GM13976 (cell line): ENCODE results near the gene ZNF22.

ENCODE experiments used
- DNase-seq: peaks from one replicate; pipeline ENCODE4 v3.0.0; 2012; ENCODE audit warnings: low spot score
- CTCF ChIP-seq: IDR thresholded peaks from 2 replicates; pipeline ENCODE4 v1.5.1; 2012; ENCODE audit warnings: borderline replicate concordance, mild to moderate bottlenecking; ENCODE audit not compliant: insufficient read depth; ENCODE audit errors: extremely low read depth, missing control alignments, control extremely low read depth
- in situ Hi-C: fragments of 300-500 bp; cut with MboI; formaldehyde crosslinking; loops from one replicate; pipeline ENCODE4 v1.12.0; 2022; ENCODE audit warnings: low sequenced_read_pairs, mixed read lengths, inconsistent platforms; ENCODE audit not compliant: unreplicated experiment

ZNF22 gene

DNA sequence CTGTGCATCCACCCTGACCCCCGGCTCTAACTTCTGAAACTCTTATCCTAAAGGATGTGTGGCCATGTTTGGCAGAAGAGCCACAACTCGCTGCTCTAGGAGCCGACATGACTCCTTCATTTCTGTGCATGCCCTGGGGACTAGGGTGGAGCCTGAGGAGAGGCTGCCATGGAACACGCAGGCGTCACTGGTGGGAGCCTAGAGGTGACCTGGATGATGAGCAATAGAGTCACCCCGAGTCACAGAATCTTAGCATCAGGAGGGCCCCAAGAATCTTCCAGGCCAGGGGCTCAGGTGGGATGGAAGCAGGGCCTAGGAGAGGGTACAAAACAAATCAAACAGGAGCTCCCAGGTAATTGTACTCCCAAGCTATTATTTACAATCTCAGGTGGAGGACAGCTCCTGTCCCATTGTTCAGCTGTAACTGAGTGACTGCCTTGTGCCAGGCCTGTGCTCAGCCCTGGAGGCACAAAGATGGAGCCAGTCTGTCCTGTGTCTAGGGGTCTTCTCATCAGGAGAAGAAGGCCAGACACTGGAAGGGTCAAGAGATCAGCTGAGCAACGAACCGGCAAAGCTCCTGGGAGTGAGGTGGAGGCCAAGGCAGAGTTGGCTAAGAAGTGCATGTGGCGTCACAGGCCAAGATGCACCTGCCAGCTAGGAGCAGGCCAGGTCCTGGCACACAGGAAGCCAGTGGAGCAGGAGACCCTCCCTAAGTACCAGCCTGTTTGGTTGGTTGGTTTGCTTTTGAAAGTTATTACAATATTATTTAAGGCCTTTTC, 5.8 kb upstream of the ZNF22 start:
- no peak for TF ChIP-seq CTCF
- in situ Hi-C loops = no loop called here
- no peak for DNase-seq

DNA sequence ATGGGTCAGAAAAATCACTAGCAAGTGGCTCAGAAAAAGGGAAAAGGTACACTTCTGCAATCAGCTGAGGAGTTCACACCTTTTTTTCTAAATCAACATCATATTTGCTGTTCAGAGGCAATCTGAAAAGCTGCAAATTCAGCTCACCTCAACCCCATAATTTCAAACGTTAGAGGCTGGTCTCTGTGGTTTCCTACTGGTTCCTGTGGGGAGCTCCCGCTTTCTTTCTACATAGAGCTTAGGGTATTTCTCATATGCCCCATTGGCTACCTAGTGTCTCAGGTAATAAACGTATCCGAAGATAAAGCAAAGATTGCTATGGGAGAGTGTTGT, 5.2 kb upstream of the ZNF22 start:
- in situ Hi-C loops = no loop called here
- no peak for DNase-seq
- TF ChIP-seq CTCF = no peak

DNA sequence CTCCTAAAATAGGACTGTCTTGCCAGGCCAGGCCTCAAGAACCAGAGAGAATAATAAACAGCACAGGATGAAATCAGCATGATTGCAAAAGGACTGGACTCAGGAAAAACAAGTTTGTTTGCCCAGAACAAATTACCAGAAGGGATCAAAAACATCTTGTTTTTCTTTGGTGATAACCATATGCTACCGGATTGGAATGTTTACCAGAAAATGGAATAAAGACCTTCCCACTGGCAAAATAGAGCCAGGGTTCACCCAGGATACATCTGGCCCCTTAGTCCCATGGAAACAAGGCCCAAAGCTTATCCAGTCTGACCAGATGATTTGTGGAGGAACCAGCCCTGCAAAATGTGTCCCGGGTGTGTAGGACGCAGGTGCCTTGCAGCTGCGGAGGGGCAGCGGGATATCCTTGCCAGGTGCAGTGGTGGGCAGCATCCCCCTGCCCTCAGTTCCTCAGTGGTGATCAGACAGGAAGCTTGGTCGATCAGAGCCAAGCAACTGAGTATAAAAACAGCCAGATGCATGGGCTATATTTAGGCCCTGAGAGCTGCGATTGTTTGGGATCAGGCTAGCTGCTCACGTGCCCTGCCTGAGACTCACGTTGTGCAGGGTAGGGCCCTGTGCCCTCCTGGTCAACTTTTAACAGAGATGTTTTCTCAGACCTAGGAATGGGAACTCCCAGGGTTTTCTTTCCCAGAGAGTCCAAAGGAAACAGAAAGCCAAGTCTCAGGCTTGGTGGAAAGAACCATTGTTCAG, 4.6 kb upstream of the ZNF22 start:
- no peak for TF ChIP-seq CTCF
- in situ Hi-C loops = no loop called here
- no peak for DNase-seq

DNA sequence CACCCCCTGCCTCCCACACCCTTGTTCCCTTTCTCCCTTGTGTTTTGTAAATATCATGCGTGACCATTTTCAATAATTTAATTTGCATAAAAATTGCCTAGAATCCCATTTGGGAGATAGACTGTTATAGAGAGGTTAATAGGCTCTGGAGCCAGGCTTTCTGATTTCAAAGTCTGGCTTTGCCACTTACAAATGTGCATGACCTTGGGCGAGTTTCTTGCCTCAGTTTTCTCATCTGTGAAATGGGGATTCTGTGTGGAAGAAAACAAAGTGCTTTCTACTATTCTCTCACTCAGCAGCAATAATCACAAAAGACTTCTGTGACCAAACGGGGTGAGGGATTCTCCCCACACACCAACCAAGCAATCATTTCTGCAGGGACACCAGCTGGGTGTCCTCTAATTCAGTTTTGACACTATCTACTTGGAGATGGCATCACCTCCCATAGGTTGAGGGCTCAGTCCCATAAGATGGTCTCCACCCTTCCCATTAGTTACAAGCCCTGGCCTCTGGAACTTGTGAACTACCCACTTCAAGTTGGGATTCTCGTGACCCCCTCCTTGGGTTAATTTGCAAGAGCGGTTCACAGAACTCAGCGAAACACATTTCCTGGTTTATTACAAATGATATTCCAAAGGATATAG, 3.5 kb upstream of the ZNF22 start:
- no peak for DNase-seq
- in situ Hi-C loops = no loop called here
- TF ChIP-seq CTCF = no peak

- in situ Hi-C loops = no loop called here
- DNase-seq = no peak
- TF ChIP-seq CTCF = no peak
These were observed 2.5 kb upstream of the ZNF22 start for GRCh38 chr10:44998146-44998631.

DNA sequence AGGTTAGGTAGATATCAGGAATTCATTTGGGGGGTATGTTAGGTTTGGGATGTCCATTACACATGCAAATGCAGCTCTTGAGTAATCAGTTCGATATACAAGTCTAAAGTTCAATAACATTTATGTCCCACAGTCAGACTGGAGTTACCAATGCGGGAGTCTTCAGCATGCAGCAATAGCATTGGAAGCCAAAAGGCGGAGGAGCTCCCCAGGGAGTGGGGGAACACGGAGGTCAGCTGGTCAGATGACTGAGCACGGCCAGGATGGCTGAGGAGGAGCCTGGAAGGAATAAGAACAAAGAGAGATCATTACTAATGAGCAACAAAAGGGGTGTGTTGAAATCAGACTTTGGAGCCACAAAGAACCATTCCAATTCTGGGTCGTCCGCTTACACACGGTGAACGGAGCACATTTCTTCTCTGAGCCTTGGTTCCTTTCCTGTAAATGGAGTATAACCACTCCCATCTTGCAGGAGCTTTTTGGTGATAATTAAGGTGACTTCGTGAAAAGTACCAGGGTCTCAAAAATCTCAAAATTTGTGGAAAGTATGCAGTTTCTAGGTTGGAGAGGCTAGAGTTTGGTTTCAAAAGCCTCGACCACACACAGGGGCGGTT, 478 bp upstream of the ZNF22 start:
- in situ Hi-C loops = no loop called here
- no peak for DNase-seq
- TF ChIP-seq CTCF = no peak
